HG02610 (cell line): Measurements from ENCODE around the gene RBBP6.

Experiments used
- ATAC-seq: cut with Tn5 transposase; IDR thresholded peaks from one replicate; pipeline ENCODE4 v1.9.1; 2021; ENCODE audit warnings: mild to moderate bottlenecking, moderate library complexity; ENCODE audit not compliant: unreplicated experiment

Gene RBBP6

DNA sequence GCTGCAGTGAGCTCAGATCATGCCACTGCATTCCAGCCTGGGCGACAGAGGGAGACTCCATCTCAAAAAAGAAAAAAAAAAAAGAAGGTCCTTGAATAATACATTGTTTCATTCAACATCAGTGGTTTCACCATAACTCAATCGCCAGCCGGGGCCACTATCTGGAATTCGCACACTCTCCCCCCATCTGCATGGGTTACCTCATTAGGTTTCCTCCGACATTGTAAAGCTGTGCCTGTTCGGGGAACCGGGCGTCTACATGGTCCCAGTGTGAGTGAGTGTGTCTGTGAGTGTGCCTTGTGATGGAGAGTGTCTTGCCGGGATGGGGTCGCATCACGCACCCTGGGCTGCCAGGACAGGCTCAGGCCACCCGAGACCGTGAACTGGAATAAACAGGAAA is 16.6 kb upstream of the RBBP6 start:
- ATAC-seq: no peak

DNA sequence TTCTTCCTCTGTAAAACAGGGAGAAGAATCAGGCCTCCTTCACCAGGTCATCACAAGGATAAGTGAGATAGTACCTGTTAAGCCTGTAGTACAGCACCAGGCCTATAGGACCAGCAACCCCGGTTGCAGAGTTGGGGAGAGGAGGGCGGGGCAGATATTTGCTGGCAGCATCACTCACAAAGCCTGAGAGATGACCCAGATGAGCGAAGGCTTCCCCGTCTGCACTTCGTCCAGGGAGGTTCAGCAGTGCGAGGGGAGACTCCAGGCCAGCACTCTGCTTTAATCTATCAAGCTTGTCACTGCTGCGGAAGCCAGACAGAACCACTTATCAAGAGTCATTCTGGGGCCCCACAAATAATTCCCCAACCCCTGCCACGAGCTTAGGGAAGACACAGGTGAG is 15.8 kb upstream of the RBBP6 start:
- ATAC-seq: no peak

DNA sequence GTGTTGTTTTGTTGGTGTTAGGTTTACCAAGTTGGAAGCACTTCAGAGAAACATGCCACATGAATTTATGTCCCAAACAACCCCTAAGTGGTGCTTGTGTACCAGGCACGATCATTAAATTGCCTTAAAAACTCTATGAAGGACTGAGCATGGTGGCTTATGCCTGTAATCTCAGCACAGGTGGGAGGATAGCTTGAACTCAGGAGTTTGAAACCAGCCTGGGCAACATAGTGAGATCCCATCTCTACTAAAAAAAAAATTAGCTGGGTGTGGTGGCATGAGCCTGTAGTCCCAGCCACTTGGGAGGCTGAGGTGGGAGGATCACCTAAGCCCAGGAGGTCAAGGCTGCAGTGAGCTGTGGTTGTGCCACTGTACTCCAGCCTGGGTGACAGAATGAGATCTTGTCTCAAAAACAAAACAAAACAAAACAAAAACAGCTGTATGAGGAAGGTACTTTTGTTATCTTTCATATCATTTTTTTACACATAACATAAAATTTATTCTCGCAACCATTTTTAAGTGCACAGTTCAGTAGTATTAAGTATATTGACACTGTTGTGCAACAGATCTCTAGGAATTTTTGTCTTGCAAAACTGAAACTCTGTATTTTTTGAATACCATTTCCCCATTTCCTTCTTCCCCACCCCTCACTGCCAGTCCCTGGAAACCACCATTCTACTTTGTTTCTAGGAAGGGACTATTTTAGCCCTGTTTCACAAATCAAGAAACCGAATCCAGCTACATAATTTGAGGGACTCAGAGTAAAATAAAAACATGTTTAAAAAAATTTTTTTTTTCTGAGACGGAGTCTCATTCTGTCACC is 14.3 kb upstream of the RBBP6 start:
- ATAC-seq: no peak

DNA sequence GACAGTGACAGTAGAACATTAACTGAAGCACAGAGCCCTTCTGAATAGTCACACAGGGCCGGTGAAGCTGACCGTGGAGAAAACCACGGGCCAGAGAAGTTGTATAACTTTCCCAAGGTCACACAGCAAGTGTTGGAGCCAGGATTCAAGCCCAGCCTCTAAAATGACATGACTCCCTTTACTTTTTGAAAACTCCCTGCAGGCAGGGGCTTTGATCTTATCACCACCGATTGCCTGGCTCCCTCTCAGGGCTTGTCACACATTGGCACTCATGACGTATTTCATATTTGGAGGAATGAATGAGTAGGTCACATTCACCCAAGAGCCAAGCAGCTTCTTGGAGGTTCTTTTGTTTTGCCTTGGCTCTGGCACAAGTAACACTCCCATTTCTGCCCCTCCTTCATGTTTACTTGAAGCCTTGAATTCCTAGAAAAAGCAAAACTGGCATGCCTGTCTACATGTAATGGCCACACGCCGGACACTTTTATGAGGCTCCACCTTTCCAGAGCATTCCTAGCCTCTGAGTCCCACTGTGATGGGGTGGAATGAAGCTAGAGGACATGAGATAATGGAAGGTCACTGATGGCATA is 13.3 kb upstream of the RBBP6 start:
- no peak for ATAC-seq

DNA sequence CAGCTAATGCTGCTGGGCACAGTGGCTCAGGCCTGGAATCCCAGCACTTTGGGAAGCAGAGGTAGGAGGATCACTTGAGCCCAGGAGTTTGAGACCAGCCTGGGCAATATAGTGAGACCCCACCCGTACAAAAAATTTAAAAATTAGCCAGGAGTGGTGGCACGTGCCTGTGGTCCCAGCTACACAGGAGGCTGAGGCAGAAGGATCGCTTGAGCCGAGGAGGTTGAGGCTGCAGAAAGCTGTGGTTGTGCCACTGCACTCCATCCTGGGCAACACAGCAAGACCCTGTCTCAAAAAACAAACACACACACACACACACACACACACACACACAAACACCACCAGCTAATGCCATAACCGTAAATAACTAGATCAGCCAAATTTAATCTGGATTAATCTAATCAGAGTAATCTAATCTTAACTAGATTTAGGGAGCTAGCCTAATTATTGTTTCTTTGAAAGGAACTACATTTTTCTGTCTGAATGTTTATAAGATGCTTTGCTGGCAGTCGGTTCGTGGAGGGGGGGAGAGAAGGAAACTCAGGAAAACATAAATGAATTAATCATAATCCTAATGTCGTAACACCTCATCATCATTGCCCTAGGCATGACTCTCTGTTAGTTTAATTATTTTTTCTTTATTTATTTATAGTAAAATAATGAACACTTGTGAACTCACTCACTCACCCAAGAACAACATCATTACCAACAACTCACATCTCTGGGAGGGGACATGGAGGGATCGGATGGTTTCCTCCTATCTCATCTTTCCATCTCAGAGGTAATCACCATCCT is 12.5 kb upstream of the RBBP6 start:
- ATAC-seq: no peak

DNA sequence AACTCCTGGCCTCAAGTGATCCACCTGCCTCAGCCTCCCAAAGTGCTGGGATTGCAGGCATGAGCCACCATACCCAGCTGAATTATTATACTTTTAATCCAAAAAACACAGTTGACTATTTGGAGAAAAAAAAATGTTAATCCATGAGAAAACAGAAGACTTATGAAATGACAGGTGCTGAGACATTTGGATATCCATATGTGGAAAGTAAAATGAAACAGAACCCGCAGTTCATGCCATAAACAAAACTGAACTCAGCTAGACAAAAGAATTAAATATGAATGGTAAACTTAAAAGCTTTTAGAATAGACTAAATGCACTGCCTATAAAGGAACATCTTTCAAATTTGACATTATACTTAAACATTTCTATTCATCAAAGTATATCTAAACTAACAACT is 8.2 kb upstream of the RBBP6 start:
- no peak for ATAC-seq

DNA sequence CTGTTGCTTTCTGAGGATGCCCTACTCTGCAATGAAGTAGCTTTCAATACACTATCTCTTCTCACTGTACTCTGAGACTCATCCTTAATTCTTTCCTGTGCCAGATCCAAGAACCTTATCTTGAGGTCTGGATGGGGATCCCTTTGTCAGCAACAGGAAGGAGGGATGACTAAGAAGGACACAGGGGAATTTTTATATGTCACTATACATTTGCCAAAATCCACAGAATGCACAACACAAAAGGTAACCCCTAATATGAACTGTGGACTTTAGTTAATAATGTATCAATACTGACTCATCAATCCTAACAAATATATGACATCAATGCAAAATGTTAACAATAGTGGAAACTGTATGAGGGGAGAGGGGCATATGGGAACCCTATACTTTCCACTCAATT is 4.7 kb upstream of the RBBP6 start:
- ATAC-seq: no peak

DNA sequence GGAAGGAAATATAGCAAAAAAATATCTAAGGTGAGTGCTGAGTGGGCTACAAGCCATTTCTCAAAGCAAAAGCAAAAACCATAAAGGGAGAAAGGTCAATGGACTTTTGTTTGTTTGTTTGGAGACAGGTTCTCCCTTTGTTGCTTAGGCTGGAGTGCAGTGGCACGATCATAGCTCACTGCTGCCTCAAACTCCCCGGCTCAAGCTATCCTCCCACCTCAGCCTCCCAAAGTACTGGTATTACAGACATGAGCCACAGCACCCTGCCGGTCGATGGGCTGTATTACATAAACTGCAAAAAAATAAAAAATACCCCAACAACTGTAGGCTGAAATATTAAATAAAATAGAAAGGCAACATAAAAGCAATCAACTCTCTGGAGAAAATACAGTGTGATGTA is 3.5 kb upstream of the RBBP6 start:
- ATAC-seq: no peak

DNA sequence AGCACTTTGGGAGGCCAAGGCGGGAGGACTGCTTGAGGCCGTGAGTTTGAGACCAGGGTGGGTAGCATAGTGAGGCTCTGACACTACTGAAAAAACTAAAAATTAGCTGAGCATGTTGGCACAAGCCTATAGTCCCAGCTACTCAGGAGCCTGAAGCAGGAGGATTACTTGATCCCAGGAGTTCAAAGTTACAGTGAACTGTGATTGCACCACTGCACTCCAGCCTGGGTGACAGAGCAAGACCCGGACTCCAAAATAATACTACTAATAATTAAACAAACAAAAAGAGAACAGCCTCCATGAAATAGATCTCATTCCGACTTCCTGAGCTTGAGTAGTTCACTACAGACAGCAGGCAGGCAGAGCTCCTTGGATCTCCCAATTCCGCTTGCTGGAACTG is 2.7 kb upstream of the RBBP6 start:
- no peak for ATAC-seq

DNA sequence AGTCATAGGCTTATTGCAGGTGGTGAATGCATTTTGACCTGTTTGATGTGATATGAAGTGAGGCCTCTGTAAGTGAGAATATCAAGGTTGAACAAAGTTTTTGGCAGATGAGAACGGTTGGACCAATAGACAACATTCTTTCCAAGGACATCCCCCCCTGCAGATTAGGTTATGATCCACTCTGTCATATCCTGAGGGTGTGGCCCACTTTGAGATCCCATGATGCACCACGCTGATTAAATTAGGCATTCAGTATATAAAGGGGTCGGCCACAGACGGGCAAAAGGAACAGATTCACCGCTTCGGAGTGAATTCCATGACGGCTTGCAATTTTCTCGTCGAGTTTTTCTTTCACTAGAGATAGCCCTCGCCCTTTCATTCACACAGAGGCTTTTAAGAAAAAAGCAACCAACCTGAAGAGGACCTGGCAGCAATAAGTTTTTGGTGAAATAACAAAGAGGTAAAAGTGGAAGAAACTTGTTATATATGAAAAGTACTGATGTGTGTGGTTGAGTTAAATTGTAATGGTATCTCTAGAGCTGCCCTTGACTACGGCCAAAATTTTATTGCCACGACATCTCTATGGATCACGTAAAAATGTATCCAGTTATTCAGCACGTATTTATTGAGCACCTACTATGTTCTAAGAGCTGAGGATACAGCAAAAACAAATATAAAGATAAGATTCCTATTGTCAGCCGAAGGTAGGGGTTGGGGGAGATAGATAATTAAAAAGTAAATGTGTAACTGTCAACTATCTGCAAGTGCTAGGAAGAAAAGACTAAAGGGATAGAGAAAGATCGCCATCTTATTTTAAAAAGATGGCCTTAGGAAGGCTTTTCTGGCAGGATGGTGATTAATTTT is 1.7 kb upstream of the RBBP6 start:
- no peak for ATAC-seq

DNA sequence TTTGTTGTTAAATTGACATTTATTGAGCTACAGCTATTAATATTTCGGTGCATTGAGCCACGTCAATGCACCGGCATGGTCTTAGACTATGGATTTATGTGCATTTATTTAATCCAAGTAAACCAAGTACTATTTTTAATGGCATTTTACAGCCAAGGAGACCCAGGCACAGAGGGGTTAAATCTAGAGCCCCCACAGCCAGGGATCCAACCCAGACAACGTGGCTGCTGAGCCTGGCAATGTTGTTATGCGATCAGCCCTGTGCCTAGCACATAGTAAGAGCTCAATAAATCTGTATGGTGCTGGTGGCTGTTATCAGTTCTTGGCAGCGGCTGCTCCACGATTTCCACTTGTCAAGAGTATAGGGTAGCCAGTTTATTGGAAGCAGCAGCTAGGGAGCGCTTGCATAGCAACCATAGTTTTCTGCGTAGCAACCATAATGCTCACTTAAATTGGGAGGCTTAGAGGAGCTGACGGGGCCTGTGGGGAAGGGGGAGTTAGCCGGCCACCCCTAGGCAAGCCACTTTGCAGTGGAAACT is 541 bp upstream of the RBBP6 start:
- ATAC-seq: no peak

DNA sequence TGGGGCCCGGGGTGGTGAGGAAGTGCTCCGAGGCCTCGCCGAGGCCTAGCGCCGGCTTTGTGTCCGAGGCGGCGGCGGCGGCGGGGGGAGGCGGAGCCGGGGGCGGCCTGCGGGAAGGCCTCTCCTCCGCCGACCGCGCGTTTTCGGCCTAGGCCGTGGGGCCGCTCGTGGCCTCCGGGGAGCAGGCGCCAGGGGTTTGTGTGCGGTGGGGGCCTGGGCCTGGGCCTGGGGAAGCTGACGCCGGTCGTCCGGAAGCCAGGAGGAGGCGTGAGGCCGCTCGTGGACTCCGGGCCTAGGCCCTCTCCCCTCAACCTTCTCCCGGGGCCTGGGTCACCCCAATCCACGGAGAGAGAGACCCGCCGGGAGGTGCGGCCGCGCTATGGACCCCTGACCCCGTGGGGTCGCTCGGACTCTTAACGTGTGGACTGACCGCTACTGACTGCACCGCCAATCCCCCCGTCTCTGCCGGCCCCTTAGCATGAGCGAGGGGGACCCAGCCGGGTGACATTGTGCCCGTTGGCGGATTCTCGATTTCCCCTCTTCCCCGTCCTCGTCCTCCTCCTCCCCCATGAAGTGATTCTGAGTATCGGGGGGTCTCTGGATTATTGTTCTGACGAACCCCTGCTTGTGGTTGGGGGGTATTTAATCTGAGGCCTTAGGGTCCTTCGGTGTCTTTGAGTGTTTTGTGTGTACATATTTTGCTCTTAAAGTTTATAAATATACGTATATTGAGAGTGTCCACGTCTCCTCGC is 660 bp downstream of the RBBP6 start:
- peak; percentile 32 for ATAC-seq

DNA sequence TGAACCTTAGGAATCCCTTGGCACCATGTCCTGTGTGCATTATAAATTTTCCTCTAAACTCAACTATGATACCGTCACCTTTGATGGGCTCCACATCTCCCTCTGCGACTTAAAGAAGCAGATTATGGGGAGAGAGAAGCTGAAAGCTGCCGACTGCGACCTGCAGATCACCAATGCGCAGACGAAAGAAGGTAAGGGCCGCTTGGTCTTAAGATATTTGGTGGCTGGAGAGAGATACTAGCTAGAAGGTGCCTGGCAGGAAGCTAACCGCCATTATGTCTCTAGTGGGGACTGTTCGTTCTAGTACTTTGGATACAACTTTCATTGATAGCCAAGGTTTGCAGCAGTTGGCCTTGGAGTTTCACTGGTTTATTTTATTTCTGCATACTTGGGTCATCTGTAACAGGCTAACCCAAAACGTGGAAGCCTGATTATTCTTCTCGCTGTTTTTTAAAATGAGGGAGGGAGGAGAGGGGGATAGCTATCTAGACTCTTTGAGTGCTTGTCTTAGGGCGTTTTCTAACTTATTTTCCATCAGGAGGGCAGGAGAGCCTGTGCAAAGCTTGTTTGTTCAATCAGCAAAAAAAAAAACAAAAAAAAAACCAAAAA is 1.3 kb downstream of the RBBP6 start:
- no peak for ATAC-seq

DNA sequence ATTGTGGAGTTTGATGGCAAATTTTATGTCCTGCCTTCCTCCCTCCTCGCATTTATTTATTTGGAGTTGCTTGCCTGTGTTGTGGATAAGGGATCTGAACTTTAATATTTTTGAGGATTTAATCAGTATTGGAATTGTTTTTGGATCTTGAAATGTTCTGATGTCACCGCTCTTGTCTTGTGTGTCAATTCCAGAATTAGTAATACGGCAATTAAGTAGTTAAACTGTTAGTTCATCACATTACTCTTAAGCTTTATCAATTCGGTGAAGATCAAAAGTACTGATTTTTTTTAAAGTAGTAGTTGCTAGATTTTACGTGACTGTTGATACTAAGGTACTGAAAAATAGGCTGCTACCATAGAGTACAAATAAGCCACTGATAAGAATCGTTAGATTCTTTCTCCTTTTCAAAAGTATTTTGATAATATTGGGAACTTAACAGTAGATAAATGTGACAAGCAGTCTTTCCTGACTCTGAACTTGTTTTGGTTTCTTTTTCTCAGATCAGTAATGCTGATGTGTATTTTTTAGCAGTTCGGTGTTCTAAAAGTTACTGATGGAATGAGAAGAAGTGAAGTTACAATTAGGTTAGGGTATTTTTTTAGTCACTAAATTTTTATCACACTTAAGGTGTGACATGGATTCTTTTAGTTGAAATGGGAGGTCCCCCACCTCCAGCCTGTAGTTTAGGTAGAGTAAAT is 2.0 kb downstream of the RBBP6 start:
- no peak for ATAC-seq

DNA sequence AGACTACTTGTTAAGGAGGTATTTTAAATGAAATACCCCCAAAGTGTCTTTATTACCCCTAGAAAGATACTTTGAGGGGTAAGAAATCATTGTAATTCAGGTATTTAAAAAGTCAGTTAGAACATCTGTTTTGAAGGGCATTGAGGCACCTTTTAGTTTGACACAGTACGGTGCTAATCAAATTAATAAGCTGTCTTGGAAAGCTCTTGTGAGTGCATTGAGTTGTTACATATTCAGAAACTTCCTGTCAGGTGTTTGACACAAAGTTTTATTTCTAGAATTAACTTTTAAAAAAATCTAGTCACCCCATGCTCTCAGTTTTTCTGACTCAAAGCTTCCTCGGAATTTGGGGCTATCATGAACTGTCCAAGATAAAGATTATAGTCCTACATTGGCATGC is 4.6 kb downstream of the RBBP6 start:
- no peak for ATAC-seq

DNA sequence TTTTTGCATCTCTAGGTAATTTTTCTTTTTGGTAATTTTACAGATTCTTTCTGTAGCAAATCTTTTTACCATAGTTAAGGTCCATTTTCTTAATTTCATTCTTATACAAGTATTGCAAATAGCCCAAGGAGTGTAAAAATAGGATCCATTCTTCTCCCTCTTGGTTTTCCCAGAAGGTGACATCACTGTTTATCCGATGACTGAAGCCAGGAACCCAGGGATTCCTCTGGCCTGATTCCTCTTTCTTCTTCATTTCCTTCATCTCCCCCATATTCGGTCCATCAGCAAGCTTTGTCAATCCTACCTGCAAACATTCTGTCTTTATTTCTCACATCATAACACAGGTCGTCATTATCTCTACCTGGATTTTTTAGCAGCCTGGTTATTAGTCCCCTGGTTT is 5.3 kb downstream of the RBBP6 start:
- no peak for ATAC-seq

DNA sequence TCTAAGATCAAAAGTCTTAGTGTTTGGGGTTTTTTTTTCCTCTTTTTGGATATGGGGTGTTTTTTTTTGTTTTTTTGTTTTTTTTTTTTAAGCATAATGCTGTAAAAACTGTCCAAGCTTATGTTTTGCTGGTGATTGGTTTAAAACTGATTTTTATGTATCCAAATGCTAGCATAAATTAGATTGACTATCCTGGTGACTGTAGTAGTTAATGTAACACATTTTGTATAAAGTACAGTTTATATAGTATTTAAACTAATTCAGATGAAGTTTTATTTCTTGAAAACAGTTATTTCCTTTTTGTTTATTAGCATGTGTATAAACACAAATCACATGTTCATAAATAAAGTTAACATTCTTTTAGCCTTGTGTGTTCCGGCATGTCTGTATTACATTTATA is 10.9 kb downstream of the RBBP6 start:
- ATAC-seq: no peak

DNA sequence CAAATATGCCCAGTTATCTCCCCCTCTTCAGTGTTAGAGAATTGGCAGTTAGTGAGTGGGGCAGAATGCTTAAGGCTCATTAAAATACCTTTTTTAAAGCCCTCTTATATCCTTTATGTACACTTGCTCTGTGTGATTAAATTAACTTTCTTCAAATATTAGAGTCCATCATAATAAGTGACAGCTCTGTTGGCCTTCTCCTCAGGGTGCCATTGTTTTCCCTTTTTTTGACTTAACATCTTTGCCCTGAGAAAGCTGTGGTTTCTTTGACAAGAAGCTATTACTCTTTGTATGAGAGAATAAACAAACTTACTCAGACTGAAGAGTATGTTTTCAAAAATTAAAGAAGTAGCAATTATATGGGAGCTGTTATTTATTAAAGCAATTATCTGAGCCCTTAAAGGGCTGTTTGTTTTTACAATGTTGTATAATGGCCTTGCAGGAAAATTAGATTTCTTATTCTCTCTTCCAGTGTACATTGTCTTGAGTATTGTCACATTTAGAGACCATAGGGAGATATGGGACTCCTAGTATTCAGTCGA is 13.4 kb downstream of the RBBP6 start:
- no peak for ATAC-seq

DNA sequence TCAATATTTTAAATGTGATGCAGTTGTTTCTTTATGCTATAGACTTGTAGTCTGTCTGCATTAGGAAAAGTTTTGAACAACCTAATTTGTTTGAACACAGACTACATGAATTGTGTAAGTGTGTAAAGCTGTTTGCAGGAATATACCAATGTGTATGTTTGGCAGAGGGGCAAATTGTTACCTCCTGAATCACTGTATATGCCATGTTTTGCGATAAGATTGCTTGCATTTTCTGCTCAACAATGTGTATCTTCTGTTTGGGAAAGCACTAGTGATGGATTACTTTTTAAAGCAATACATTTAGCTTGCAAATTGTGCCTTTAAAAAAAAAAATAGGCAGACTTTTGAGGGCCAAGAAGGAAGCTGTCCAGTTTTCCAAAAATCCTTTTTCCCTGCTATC is 14.6 kb downstream of the RBBP6 start:
- no peak for ATAC-seq
